T-helper 17 cell (primary cell): ENCODE data around the gene CAPNS2. TPM values are rescaled to one million over a fixed set of nuclear protein-coding genes. Genes with fewer than 3 reads are reported as not detected.

ENCODE experiments used
- ATAC-seq: fragments of 150-1000 bp; cut with Tn5 transposase; 2 replicates; pipeline ENCODE4 v1.10.0; 2021; ENCODE audit warnings: mild to moderate bottlenecking, moderate library complexity
- DNase-seq, 3 donors: peaks; one replicate each; pipeline versions ENCODE4 v3.0.0 to v3.0.0-alpha.2; 2020 to 2021
- H3K9me3 ChIP-seq: one replicate; pipeline ENCODE4 v1.7.0; 2013; ENCODE audit warnings: low read length, mild to moderate bottlenecking; ENCODE audit not compliant: control insufficient read depth, poor library complexity, severe bottlenecking
- H3K27ac Mint-ChIP-seq: one replicate; pipeline ENCODE4 v1.8.0; 2022; ENCODE audit warnings: mild to moderate bottlenecking, moderate library complexity, mixed read lengths
- H3K27me3 Mint-ChIP-seq: one replicate; pipeline ENCODE4 v1.8.0; 2022; ENCODE audit warnings: mixed read lengths
- H3K36me3 Mint-ChIP-seq: one replicate; pipeline ENCODE4 v1.8.0; 2022; ENCODE audit warnings: low read depth, mixed read lengths
- H3K4me1 Mint-ChIP-seq: one replicate; pipeline ENCODE4 v1.8.0; 2022; ENCODE audit warnings: mild to moderate bottlenecking, mixed read lengths
- H3K4me3 Mint-ChIP-seq: one replicate; pipeline ENCODE4 v1.8.0; 2022; ENCODE audit warnings: mild to moderate bottlenecking, moderate library complexity, mixed read lengths
- total RNA-seq, 4 donors: library from RNA in 2 of 4; stranded (reverse) in 2 of 4; gene quantifications; one replicate each; pipeline ENCODE4 v1.2.3 and lab custom pipeline; 2022 to 2026

CAPNS2 gene
- total RNA-seq (not detected), total RNA-seq (lab: John Stamatoyannopoulos, UW) (0 reads per million in 2 donors)

GRCh38 chr16:55566432-55567175, at the start of gene CAPNS2:
CAPNS2 (plus strand) TSS chr16:55566684; CDS start chr16:55566757, 73 bp downstream.
- H3K27ac Mint-ChIP-seq = no peak within 1 kb of the TSS
- DNase-seq (no peak), ATAC-seq (no peak)
- H3K4me3 Mint-ChIP-seq = no peak within 1 kb of the TSS
- H3K4me1 Mint-ChIP-seq = no peaks in the 10 kb centered on the region
- no peaks in the 10 kb centered on the region for H3K36me3 Mint-ChIP-seq
- no peaks in the 10 kb centered on the region for H3K9me3 ChIP-seq
- peaks cover 27% of the 10 kb centered on the region for H3K27me3 Mint-ChIP-seq

GRCh38 chr16:55521792-55522191, 44.7 kb upstream of the CAPNS2 start:
- H3K9me3 ChIP-seq = no peaks in the 10 kb centered on the region
- no peak for ATAC-seq
- H3K4me3 Mint-ChIP-seq = no peak overlapping the region
- no peaks in the 10 kb centered on the region for H3K27me3 Mint-ChIP-seq
- no peaks in the 10 kb centered on the region for H3K36me3 Mint-ChIP-seq
- H3K4me1 Mint-ChIP-seq = no peaks in the 10 kb centered on the region
- H3K27ac Mint-ChIP-seq = no peak overlapping the region
- no peak for DNase-seq

GRCh38 chr16:55526441-55526840, 40.0 kb upstream of the CAPNS2 start:
- no peaks in the 10 kb centered on the region for H3K4me1 Mint-ChIP-seq
- ATAC-seq (no peak), DNase-seq (no peak)
- H3K4me3 Mint-ChIP-seq = no peak overlapping the region
- H3K27ac Mint-ChIP-seq = no peak overlapping the region
- H3K27me3 Mint-ChIP-seq = peaks cover 17% of the 10 kb centered on the region
- H3K9me3 ChIP-seq = no peaks in the 10 kb centered on the region
- no peaks in the 10 kb centered on the region for H3K36me3 Mint-ChIP-seq

- ATAC-seq (no peak), DNase-seq (no peak)
- Mint-ChIP-seq H3K4me3 (no peak overlapping the region), H3K27me3 (peaks cover 17% of the 10 kb centered on the region), H3K27ac (no peak overlapping the region), H3K4me1 (no peaks in the 10 kb centered on the region), H3K36me3 (no peaks in the 10 kb centered on the region)
- H3K9me3 ChIP-seq = no peaks in the 10 kb centered on the region
Observed at GRCh38 chr16:55527885-55528284, 38.6 kb upstream of the CAPNS2 start.

- DNase-seq (no peak), ATAC-seq (no peak)
- Mint-ChIP-seq H3K27ac (no peak overlapping the region), H3K36me3 (no peaks in the 10 kb centered on the region), H3K4me3 (no peak overlapping the region), H3K4me1 (no peaks in the 10 kb centered on the region), H3K27me3 (peaks cover 17% of the 10 kb centered on the region)
- no peaks in the 10 kb centered on the region for H3K9me3 ChIP-seq
Observed at GRCh38 chr16:55529018-55529417, 37.5 kb upstream of the CAPNS2 start.

GRCh38 chr16:55530316-55530856, 36.1 kb upstream of the CAPNS2 start:
- H3K27me3 Mint-ChIP-seq = peaks cover 17% of the 10 kb centered on the region
- ATAC-seq (no peak), DNase-seq (no peak)
- H3K9me3 ChIP-seq = no peaks in the 10 kb centered on the region
- H3K36me3 Mint-ChIP-seq = no peaks in the 10 kb centered on the region
- H3K27ac Mint-ChIP-seq = no peak overlapping the region
- no peaks in the 10 kb centered on the region for H3K4me1 Mint-ChIP-seq
- H3K4me3 Mint-ChIP-seq = no peak overlapping the region

GRCh38 chr16:55532227-55532626, 34.3 kb upstream of the CAPNS2 start:
- Mint-ChIP-seq H3K4me3 (no peak overlapping the region), H3K36me3 (no peaks in the 10 kb centered on the region), H3K27ac (no peak overlapping the region), H3K4me1 (no peaks in the 10 kb centered on the region), H3K27me3 (peaks cover 17% of the 10 kb centered on the region)
- DNase-seq (no peak), ATAC-seq (no peak)
- no peaks in the 10 kb centered on the region for H3K9me3 ChIP-seq

GRCh38 chr16:55534756-55535155, 31.7 kb upstream of the CAPNS2 start:
- H3K9me3 ChIP-seq = no peaks in the 10 kb centered on the region
- H3K27me3 Mint-ChIP-seq = peaks cover 6% of the 10 kb centered on the region
- ATAC-seq (no peak), DNase-seq (no peak)
- no peak overlapping the region for H3K27ac Mint-ChIP-seq
- no peaks in the 10 kb centered on the region for H3K4me1 Mint-ChIP-seq
- no peaks in the 10 kb centered on the region for H3K36me3 Mint-ChIP-seq
- no peak overlapping the region for H3K4me3 Mint-ChIP-seq

- H3K4me3 Mint-ChIP-seq = no peak overlapping the region
- no peak for DNase-seq
Observed at GRCh38 chr16:55539049-55539448, 27.4 kb upstream of the CAPNS2 start.

GRCh38 chr16:55539488-55539887, 27.0 kb upstream of the CAPNS2 start:
- Mint-ChIP-seq H3K27me3 (no peaks in the 10 kb centered on the region), H3K36me3 (no peaks in the 10 kb centered on the region), H3K4me1 (no peaks in the 10 kb centered on the region), H3K27ac (no peak overlapping the region), H3K4me3 (no peak overlapping the region)
- H3K9me3 ChIP-seq = no peaks in the 10 kb centered on the region
- DNase-seq (no peak), ATAC-seq (no peak)

More at GRCh38 chr16:55539049-55539448, 27.4 kb upstream of the CAPNS2 start:
- Mint-ChIP-seq H3K27me3 (no peaks in the 10 kb centered on the region), H3K27ac (no peak overlapping the region), H3K36me3 (no peaks in the 10 kb centered on the region), H3K4me1 (no peaks in the 10 kb centered on the region)
- no peak for ATAC-seq
- no peaks in the 10 kb centered on the region for H3K9me3 ChIP-seq

- no peaks in the 10 kb centered on the region for H3K9me3 ChIP-seq
- no peak overlapping the region for H3K27ac Mint-ChIP-seq
- no peaks in the 10 kb centered on the region for H3K27me3 Mint-ChIP-seq
- no peaks in the 10 kb centered on the region for H3K4me1 Mint-ChIP-seq
- no peaks in the 10 kb centered on the region for H3K36me3 Mint-ChIP-seq
- no peak overlapping the region for H3K4me3 Mint-ChIP-seq
- DNase-seq (no peak), ATAC-seq (no peak)
Observed at GRCh38 chr16:55540221-55540620, 26.3 kb upstream of the CAPNS2 start.

GRCh38 chr16:55542459-55543082, 23.9 kb upstream of the CAPNS2 start:
- Mint-ChIP-seq H3K36me3 (no peaks in the 10 kb centered on the region), H3K27ac (no peak overlapping the region), H3K27me3 (no peaks in the 10 kb centered on the region), H3K4me1 (no peaks in the 10 kb centered on the region), H3K4me3 (no peak overlapping the region)
- no peak for DNase-seq
- H3K9me3 ChIP-seq = no peaks in the 10 kb centered on the region
- no peak for ATAC-seq

GRCh38 chr16:55543472-55543871, 23.0 kb upstream of the CAPNS2 start:
- H3K4me3 Mint-ChIP-seq = no peak overlapping the region
- DNase-seq (no peak), ATAC-seq (no peak)
- no peaks in the 10 kb centered on the region for H3K36me3 Mint-ChIP-seq
- no peaks in the 10 kb centered on the region for H3K4me1 Mint-ChIP-seq
- no peaks in the 10 kb centered on the region for H3K9me3 ChIP-seq
- H3K27ac Mint-ChIP-seq = no peak overlapping the region
- H3K27me3 Mint-ChIP-seq = no peaks in the 10 kb centered on the region
